Astrocyte of the spinal cord (primary cell): ENCODE data around the gene STK11IP.

Source experiments
- DNase-seq: peaks from one replicate; pipeline ENCODE4 v3.0.0; 2011; ENCODE audit warnings: low read depth, low spot score
- H3K4me3 ChIP-seq: 2 replicates; pipeline ENCODE4 v1.5.1; 2011; ENCODE audit warnings: low read depth, mild to moderate bottlenecking, low read length, moderate library complexity
- in situ Hi-C: cut with HindIII; loops from 2 replicates; pipeline ENCODE4 v1.10.0; 2017; ENCODE audit warnings: low sequenced_read_pairs
- TF ChIP-seq, protein P1 (sequence below): IDR thresholded peaks from 2 replicates; pipeline ENCODE4 v1.5.1; 2012; ENCODE audit warnings: low read depth, mild to moderate bottlenecking, low read length, inconsistent platforms

STK11IP gene

DNA sequence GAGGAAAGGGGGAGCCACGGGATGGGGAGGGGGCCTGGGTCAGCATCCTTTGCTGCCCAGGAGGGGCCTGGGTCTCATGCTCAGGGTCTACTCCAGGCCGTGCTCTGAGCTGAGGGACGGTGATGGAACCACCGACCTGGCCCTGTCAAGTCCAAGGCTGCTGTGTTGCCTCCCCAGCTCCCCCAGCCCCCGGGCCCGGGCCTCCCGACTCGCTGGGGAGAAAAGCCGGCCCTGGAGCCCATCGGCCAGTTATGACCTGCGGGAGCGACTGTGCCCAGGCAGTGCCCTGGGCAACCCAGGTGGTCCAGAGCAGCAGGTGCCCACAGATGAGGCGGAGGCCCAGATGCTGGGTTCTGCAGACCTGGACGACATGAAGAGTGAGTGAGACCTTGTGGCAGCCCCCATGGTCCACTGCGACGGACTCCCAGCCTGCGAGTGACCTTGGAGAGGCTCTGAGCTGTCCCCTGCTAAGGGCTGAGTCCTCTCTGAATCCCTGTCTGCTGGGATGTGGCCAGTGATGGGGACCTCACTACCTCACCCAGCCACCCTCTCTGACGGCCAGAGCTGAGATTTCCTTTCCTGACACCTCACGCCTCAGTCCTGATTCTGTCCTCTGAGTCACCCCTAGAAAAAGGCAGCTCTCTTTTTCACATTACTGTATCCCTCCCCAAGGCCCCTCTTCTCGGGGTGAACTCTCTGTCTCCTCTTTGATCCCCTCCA is 32.5 kb downstream of the STK11IP start:
- TF ChIP-seq, protein P1, sequence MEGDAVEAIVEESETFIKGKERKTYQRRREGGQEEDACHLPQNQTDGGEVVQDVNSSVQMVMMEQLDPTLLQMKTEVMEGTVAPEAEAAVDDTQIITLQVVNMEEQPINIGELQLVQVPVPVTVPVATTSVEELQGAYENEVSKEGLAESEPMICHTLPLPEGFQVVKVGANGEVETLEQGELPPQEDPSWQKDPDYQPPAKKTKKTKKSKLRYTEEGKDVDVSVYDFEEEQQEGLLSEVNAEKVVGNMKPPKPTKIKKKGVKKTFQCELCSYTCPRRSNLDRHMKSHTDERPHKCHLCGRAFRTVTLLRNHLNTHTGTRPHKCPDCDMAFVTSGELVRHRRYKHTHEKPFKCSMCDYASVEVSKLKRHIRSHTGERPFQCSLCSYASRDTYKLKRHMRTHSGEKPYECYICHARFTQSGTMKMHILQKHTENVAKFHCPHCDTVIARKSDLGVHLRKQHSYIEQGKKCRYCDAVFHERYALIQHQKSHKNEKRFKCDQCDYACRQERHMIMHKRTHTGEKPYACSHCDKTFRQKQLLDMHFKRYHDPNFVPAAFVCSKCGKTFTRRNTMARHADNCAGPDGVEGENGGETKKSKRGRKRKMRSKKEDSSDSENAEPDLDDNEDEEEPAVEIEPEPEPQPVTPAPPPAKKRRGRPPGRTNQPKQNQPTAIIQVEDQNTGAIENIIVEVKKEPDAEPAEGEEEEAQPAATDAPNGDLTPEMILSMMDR = no peak
- DNase-seq = no peak
- H3K4me3 ChIP-seq = no peak overlapping the region
- in situ Hi-C loops = no loop called here

DNA sequence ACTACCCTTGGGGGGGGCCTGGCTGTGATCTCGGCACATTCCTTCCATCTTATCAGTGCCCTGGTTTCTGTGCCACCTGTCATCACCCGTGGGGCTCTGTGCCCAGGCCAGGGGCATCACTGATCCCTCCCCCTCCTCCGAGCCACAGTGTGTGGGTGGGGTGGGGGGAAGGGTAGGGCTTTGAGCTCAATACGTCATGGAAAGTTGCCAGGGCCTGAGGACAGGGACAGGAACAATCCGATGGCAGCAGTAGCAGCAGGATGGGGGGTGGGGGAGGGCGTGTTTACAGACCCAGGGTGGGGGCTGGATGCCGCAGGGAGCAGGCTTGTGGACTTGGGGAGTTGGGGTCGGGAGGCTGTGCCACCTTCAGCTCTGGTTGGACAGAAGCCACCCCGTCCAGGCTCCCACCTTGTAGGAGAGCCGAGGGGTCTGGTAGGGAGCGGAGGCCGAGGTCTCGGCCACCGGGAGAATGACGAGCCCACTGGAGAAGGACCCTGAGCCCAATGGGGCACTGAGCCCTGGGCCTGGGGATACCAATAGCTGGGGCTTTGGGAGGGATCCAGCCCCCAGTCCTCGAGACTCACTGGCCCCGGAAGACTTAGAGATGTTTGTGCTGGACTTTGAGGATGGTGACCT is 33.2 kb downstream of the STK11IP start:
- TF ChIP-seq, protein P1 = no peak
- in situ Hi-C loops = no loop called here
- DNase-seq = no peak
- no peak overlapping the region for H3K4me3 ChIP-seq

DNA sequence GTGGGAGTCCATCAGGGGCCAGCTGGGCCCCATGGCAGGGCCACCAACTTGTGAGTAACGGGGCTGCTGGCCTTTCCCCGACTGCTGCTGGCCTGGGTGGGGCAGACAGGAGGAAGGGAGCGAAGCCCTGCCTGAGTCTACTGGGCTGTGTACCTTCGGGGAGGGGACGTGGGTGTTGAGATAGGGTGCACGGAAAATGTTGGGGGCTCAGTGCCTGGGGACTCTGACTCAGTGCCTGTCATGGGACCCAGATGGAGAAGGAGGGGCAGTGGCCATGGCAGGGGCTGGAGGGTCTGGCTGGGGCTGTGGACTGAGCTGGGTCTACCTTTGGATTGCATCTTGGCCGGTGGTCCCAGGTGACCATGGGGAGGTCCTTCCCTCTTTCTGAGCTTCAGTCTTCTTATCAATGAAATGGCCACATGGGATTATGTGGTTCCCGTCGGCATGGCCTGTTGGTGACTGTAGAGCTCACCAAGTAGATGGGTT is 33.8 kb downstream of the STK11IP start:
- in situ Hi-C loops = no loop called here
- TF ChIP-seq, protein P1 = no peak
- DNase-seq = no peak
- H3K4me3 ChIP-seq = no peak overlapping the region

DNA sequence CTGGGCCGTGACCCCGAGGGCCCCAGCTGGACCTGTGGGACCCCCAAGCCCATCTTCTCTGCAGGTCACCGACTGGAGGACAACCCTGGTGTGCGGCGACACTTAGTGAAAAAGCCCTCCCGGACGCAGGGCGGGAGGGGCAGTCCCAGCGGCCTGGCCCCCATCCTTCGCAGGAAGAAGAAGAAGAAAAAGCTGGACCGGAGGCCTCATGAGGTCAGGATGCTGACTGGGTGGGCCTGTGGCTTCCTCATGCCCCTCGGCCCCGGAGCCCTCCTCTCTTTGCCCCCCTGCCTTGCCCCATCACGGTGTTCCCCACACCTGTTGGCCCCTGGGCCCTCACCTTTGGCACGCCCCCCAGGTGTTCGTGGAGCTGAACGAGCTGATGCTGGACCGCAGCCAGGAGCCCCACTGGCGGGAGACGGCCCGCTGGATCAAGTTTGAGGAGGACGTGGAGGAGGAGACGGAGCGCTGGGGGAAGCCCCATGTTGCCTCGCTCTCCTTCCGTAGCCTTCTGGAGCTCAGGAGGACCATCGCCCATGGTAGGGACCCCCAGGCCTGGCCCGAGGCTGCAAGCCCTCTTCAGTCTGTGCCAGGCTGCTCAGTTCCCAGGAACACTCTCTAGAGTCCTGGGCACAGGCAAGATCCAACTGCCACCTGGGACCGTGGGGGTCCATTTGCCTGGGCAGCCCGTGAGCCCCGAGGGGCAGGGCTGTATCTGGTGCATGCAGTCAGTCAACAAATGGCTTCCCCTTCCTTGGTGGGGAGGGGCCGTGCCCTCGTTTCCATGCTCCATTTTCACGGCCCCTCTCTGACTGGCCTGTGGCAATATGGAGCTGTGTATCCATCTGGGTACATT is 34.5 kb downstream of the STK11IP start:
- no peak overlapping the region for H3K4me3 ChIP-seq
- TF ChIP-seq, protein P1 = no peak
- in situ Hi-C loops = no loop called here
- no peak for DNase-seq

DNA sequence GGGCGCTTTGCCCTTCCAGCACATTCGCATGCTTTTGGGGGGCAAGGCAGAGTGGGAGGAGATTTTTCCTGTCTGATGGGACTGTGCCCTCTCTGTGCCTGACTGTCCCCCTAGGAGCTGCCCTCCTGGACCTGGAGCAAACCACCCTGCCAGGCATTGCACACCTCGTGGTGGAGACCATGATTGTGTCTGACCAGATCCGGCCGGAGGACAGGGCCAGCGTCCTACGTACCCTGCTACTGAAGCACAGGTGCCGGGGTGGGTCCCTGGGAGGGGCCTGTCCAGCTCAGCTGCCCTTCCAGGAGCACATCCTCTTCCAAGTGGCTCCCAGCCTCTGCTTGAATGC is 35.1 kb downstream of the STK11IP start:
- no peak overlapping the region for H3K4me3 ChIP-seq
- in situ Hi-C loops = no loop called here
- DNase-seq = no peak
- TF ChIP-seq, protein P1 = no peak

DNA sequence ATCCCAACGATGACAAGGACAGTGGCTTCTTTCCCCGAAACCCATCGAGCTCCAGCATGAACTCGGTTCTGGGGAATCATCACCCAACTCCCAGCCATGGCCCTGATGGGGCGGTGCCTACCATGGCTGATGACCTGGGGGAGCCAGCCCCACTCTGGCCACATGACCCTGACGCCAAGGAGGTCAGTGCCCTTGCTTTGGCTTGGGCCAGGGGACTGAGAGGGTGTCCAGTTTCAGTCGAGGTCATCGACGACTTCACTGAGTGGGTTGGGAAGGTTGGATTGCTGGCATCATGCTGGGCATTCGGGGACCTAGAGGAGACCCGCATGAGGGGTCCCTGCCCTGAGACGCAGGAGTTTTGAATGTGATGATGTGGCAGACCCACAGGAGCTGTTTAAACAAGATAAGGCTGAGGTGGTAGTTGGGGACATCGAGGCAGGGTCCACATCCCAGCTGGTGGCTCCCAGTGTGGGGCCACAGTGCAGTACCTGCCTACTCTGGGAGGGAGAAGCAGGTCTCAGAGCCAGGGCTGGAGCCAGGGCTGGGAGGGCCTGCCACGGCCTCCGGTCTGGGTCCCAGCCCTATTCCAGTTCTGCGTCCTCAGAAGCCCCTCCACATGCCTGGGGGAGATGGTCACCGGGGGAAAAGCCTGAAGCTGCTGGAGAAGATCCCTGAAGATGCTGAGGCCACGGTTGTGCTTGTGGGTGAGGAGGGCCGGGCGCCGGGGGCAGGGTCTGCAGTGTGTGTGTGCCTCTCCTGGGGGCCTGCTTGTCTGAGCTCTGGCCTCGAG is 35.8 kb downstream of the STK11IP start:
- no peak overlapping the region for H3K4me3 ChIP-seq
- in situ Hi-C loops = no loop called here
- TF ChIP-seq, protein P1 = no peak
- DNase-seq = no peak
